GM18517 (cell line): ENCODE measurements around the gene ZDHHC12.
"Not testable (repeated sequence)": the region's sequence is repeated elsewhere in the genome, so short reads cannot be mapped to it uniquely, and the experiment has no call there.

Experiments used
- ATAC-seq: cut with Tn5 transposase; IDR thresholded peaks from one replicate; pipeline ENCODE4 v1.9.1; 2021; ENCODE audit warnings: mild to moderate bottlenecking, moderate library complexity; ENCODE audit not compliant: unreplicated experiment

Gene ZDHHC12

DNA sequence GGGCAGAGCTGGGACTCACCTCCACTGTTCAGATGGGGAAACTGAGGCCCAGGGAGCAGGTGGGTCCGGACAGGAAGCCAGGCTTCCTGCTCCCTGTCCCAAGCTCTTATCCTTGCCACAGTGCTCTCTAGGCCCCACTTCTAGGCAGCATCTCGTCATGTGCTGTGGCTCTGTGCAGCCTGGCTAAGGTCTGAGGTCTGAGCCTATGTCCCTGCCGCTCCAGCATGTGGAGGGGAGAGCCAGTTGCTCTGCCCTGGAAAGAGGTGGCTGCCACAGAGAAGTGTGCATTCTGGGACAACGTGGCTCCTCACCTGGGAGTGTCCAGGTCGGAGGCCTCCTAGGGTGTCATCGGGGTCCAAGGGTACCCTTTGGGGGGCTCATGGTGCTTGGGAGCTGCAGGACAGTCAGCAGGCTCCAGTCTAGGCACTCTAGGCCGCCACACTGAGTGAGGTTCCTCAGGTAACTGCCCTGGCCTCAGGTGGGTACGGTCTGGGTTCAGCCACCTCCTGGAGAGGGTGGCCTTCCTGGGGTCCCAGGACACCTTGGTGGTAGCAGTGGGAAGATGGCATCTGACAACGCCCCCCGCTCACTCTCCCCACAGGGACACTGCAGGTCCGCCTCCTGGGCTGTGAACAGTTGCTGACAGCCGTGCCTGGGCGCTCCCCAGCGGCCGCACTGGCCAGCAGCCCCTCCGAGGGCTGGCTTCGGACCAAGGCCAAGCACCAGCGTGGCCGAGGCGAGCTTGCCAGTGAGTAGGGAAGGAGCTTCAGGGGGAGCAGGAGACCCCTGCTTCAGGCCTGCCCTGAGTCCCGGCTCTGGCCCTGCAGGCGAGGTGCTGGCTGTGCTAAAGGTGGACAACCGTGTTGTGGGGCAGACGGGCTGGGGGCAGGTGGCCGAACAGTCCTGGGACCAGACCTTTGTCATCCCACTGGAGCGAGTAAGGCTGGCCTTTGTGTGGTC is 11.2 kb downstream of the ZDHHC12 start:
- ATAC-seq: no peak

DNA sequence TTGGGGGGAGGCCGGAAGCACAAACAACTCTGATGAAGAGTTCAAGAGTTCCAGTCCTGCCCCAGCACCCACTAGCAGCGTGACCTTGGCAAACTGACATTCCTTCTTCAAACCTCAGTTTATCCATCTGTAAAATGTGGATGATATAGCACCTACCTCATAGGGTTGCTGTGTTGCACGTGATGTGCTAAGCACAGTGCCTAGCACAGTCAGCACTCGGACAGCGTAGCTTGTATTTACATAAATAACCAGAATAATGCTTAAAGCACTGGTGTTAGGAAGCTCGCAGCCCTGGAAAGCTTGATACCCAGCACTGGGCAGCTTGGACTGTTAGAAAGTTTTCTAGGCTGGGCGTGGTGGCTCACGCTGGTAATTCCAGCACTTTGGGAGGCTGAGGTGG is 16.5 kb downstream of the ZDHHC12 start:
- no peak for ATAC-seq

DNA sequence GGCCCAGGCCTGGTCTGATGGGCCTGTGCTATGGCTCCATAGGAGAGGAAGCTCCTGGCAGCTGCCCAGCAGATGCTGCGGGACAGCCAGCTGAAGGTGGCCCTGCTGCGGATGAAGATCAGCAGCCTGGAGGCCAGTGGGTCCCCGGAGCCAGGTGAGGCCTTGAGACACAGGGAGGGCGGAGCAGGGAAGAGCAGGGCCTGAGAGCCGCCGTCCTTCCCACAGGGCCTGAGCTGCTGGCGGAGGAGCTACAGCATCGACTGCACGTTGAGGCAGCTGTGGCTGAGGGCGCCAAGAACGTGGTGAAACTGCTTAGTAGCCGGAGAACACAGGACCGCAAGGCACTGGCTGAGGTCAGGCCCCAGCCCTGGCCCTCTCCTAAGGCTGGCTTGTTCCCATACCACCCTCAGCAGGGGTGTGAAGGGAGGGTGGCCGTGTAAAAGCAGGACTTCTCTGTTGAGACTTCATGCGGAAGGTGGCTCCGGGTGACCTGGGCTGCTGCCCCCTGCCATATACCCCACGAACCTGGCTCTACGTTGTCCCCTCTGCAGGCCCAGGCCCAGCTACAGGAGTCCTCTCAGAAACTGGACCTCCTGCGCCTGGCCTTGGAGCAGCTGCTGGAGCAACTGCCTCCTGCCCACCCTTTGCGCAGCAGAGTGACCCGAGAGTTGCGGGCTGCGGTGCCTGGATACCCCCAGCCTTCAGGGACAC is 17.1 kb downstream of the ZDHHC12 start:
- no peak for ATAC-seq

DNA sequence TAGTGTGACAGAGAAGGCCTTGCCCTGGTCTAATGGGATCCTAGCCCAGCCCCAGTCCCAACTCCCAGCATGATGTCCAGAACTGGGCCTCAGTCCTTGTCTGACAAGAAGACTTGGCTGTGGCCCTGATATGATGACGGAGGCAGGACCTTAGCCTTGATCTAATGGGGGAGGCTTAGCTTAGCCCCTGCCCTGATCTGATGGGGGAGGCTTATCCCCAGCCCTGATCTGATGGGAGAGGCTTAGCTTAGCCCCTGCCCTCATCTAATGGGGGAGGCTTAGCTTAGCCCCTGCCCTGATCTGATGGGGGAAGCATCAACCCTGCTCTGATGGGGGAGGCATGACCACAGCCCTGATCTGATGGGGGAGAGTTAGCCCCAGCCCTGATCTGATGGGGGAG is 17.9 kb downstream of the ZDHHC12 start:
- ATAC-seq: no peak

DNA sequence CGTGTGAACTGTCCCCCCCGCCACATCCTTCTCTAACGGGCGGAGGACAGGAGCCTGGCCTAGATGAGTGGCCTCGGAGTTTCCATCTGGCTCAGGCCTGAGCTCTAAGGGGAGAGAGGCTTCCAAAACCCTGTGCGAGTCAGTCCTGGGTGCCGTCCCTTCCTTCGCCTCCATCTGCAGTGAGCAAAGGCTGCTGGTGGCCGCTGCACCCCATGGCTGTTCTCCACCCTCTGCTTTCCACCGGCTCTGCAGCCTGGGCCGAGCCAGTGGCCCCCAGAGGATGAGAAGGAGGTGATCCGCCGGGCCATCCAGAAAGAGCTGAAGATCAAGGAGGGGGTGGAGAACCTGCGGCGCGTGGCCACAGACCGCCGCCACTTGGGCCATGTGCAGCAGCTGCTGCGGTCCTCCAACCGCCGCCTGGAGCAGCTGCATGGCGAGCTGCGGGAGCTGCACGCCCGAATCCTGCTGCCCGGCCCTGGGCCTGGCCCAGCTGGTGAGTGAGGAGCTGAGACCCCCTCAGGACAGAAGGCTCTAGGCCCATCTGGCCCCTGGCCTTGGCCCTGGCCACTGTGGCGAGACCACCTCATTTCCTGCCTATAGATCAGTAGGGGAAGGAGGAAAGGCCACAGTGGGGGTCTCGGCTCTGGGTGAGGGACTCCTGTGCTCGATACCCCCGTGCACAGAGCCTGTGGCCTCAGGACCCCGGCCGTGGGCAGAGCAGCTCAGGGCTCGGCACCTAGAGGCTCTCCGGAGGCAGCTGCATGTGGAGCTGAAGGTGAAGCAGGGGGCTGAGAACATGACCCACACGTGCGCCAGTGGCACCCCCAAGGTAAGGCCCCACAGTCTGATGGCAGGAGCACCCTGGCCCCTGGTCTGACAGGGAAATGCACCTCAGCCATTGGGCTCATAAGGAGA is 18.6 kb downstream of the ZDHHC12 start:
- no peak for ATAC-seq

DNA sequence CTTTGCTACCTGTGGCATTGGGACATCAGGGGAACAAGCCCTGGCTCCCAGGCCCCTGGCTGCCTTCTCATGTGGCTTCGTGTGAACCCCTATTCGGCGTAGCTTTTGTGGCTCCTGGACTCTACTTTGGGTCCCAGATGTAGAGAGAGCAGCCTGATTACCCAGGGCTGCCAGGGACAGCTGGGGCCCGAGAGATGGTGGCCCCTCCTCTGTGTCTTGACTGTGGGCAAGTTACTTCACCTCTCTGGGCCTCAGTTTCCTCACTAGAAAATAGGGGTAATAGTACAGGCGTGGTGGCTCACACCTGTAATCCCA is 19.6 kb downstream of the ZDHHC12 start:
- no peak for ATAC-seq

DNA sequence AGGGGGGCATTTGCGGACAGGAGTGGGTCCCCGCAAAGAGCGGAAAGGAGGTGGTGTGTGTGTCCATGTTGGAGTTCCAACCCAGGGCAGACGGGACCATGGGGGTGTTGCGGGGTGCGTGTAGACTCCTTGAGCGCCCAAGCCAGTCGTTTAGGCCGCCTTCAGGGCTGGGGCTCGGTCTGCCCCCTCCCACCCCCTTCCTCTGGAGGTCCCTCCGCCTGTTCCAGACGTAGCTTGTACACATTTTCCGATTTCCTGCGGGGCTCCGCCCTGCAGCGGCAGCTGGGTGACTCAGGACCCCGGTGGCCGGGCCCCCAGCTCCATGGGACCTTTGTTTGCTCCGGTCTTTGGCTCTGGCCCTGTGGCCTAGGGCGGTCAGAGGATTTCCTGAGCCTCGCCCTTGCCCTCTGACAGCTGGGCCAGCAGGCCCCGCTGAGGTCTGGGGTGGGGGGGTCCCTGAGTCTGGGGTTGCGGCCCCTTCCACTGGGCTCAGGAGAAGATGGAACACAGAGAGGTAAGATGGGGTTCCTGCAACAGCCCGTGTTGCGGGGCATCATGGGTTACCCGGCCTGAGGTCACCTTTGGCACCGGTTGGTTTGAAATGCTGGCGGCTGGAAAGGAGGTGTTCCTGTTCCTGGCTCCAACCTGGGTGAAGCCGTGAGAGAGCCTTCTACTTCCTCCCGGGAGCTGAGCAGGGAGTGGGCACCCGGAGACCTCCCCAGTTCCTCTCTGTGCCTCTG is 20.1 kb downstream of the ZDHHC12 start:
- ATAC-seq: no peak

DNA sequence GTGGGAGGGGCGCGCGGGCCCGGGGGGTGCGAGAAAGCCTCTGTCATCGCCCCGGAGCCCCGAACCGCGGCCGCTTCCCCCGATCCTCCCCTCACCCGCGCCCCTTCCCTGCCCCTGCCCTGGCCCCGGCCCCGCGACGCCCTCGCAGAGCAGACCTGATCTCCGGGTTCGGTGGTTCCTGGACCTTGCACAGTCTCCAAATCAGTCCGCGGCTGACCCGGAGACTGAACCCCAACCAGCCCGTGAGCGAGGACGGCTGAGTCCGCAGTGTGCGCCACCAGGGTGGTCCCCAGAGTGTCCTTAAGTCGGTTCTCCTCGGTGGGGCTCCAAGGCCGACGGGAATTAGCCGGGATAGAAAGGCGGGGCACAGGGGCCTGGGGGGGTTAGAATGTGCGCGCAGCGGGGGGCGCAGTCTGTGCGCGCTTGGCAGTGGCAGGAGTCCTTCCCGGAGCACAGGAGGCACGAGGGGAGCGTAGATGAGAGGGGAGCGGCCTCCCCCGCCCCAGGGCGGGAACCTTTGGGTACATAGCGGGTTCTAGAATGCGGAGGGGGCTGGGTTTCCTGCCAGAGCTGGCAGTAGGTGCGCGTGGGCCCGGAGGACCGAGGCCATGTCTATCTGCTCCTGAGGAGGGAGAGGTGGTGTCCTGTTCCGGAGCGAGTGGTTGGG is 20.8 kb downstream of the ZDHHC12 start:
- peak; percentile 8 for ATAC-seq

DNA sequence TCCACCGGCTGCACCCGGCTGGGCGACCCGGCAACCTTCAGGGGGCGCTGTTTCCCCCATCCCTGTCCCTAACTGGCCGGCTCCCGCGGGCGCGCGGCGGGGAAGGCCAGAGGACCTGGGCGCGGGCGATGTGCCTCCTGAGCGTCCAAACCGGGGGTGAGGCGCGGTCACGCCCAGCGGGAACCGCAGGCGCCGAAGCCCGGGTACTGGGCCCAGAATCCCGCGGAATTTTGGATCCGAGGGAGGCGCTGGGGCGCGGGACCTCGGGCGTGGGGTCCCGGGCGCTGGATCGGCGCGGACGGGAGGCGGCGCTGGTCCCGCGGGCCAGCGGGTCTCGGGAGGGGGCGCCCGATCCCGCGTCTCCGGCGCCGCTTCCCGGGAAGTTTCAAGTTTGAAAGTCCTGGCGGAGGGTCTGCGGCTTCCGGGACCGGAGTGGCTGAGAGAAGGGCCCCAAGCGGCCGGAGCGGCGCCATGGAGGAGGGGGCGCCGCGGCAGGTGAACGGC is 21.4 kb downstream of the ZDHHC12 start, which contains the start of gene PKN3:
Gene PKN3 (plus strand): TSS at position 59 of the 504 bp plus-strand sequence. CDS start 413 bp downstream, at position 472.
- ATAC-seq: peak; percentile 64

DNA sequence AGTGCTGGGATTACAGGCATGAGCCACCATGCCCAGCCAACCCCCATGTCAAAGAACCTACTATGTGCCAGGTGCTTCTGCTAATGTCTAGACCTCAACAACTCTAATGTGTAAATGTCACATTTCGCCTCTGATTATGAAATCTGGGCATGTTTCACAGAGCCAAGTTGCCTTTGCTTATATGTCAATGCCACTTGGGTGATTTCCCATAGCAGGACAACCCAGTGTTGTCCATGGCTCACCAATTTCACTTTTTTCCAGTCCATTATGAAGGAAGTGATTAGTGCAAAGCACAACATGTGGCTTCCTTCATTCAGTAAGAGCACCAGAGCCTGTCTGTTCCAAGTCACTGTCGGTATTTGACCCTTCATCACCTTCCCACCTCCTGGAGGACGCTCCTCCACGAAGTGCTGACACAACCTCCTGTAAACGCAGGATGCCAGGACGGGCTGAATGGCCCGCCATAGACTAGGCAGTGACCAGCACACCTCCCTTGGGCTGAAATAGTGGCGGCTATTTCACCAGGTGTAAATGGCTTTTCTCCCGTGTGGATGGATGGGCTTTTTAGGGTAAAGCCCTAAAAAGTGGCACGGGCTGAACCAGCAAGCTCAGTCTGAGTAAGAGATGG is 22.6 kb downstream of the ZDHHC12 start:
- no peak for ATAC-seq

DNA sequence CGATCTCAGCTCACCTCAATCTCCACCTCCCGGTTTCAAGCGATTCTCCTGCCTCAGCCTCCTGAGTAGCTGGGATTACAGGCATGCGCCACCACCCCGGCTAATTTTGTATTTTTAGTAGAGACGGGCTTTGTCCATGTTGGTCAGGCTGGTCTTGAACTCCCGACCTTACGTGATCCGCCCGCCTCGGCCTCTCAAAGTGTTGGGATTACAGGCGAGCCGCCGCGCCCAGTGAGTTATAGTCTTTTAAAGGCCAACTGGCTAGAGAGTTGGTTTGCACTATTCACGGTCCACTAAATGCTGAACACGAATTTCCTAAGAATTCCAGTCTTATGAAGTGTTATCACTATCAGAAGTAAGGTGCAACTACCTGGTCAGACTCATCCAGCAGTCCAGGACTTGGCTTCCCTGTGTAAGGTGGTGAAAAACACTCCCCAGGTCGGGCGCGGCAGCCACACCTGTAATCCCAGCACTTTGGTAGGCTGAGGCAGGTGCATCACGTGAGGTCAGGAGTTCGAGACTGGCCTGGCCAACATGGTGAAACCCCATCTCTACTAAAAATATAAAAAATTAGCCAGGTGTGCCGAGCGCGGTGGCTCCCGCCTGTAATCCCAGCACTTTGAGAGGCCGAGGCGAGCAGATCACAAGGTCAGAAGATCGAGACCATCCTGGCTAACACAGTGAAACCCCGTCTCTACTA is 24.7 kb downstream of the ZDHHC12 start:
- not testable (repeated sequence) for ATAC-seq

DNA sequence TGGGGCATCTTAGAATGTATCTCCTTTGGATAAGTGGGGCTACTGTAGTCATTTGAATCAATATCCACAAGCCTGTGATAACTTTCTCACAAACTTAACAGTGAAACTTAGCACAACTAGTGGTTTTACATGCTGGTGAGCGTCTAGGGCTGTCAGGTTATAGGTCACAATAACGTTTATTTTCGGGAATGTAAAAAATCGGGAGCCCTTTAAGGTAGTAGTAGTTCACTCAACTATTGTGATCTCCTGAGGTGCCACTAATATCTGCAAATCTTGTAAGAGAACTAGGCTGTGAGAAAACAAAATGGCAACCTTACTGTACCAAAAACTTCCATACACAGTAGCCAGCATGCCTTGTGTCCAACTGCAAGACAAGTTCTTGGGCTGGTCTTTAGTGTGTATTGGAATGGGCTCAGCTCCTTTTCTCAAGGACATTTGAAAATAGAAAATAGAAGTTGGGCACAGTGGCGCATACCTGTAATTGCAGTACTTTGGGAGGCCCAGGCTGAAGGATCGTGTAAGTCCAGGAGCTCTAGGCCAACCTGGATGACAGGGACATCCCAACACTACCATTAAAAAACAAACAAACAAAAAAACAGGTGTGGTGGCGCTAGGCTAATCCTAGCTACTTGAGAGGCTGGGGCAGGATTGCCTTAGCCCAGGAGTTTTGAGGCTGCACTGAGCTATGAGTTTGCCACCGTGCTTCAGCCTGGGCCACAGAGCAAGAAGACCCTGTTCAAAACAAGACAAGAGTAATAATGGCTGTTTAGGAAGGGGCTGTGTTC is 26.8 kb downstream of the ZDHHC12 start:
- ATAC-seq: no peak

DNA sequence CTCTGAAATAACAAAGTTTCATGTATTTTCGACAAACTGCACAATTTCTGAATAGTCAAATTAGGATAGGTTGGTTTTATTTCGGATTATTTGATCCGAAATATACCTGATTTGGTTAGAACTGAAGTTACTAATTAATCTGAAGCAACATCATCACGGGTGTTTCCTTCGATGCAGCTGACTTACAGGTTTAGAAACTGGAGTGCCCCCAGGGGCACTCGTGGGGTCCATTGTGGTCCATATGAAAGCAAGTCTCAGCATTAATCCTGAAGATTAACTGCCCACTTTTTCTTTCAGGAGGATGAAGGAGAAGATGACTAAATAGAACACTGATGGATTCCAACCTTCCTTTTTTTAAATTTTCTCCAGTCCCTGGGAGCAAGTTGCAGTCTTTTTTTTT is 29.6 kb downstream of the ZDHHC12 start:
- ATAC-seq: no peak

DNA sequence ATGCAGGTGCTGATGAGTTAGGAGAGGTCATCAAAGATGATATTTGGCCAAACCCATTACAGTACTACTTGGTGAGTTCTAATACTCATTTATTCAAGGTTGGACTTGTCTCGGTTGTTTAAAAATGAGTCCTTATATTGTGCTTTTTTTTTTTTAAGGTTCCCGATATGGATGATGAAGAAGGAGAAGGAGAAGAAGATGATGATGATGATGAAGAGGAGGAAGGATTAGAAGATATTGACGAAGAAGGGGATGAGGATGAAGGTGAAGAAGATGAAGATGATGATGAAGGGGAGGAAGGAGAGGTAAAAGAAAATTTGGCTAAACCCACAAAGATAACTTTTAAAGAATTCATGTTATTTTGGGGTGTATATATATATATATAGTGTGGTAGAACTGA is 30.2 kb downstream of the ZDHHC12 start:
- not testable (repeated sequence) for ATAC-seq

DNA sequence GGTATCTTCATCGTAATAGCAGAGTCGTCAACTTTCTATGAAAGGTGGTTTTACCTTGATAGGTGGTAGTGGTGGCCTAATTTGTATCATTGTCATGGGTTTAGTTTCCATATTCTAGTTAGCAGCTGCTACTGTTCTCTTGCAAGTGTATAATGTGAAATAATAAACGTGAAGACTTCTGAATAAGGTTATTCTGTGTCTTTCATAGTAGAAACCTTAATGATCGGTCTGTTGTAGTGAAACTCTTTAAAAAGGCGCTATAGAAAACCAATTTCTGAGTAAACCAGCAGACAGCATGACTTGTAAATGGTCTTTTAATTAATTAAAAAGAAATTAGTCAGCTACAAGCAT is 33.3 kb downstream of the ZDHHC12 start:
- no peak for ATAC-seq

DNA sequence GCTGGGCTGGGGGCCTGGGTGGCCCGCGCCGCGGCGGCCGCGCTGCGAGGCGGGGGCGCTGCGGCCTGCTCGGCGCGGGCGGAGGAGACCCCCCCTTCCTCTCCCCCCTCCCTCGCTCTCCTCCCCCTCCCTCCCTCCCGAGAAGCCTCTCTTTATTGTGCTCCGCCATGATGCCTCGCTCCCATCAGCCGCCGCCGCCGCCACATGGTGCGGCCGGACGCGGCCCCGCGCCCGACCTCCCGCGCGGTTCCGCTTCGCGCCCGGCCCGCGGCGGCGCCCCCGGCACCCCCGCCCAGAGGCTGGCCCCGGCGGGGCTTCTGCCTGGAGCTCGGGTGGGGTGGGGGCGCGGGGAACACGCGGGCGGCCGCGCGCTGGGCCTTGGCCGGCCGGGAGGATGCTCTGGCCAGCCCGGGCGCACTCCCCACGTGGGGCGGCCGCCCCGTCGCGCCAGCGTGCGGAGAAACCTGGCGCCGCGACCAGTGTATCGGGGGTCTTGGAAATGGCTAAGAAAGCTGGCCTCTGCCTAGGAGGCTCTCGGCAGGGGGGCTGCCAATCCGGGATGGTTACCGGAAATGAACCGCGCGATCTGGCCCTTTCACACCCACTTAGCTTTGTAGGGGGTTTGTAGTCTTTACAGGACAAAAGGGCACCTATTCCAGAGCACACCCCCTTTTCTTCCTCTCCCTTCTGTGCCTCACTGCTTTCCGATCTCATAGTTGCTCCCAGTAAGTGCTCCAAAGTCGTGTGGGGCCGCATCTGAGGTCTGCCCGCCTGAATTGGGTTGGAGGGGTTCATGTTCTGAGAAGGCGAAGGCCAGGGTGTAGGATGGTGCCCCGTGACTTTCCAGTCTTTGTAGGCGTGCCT is 33.9 kb downstream of the ZDHHC12 start:
- ATAC-seq: no peak

DNA sequence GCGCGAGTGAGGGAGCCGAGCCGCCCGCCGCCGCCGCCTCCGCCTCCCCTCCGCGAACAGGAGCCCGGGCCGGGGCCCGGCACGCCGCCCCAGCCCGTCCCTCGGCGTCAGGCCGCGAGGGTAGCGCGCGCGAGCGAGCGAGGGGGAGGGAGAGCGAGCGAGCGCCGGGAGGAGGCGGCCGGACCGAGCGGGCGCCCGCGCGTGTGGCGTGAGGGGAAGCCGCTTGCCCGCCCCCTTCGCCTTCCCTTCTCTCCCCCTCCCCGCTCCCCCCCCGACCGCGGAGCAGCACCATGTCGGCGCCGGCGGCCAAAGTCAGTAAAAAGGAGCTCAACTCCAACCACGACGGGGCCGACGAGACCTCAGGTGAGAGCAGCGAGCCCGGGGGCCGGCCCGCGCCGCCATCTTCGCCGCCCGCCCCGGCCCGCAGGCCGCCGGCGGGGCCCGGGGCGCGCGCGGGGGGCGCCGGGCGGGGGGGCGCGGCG is 34.6 kb downstream of the ZDHHC12 start:
- ATAC-seq: peak; percentile 1
